ENCODE measurements around the gene S100A10. TPM values are rescaled to one million over a fixed set of nuclear protein-coding genes. Genes with fewer than 3 reads are reported as not detected.

Gene S100A10
- total RNA-seq, 3 donors from 2014 or later: 540 to 1,335 (median 1,083) TPM

GRCh38 chr1:152021569-152021968 lies 27.9 kb upstream of the S100A10 start:
- Histone ChIP-seq H3K4me3 (no peak overlapping the region), H3K4me1 (ENCODE audit: low read depth) (no peaks in the 10 kb centered on the region), H3K9me3 (no peaks in the 10 kb centered on the region), H3K36me3 (ENCODE audit: low read depth) (no peaks in the 10 kb centered on the region)
- TF ChIP-seq CTCF (IDR thresholded peaks at IDR 0.05): no peak
- intact Hi-C loops (cut with DNase I, micrococcal nuclease): no loop called here
- DNase-seq: no peak
- ATAC-seq: no peak

DNA sequence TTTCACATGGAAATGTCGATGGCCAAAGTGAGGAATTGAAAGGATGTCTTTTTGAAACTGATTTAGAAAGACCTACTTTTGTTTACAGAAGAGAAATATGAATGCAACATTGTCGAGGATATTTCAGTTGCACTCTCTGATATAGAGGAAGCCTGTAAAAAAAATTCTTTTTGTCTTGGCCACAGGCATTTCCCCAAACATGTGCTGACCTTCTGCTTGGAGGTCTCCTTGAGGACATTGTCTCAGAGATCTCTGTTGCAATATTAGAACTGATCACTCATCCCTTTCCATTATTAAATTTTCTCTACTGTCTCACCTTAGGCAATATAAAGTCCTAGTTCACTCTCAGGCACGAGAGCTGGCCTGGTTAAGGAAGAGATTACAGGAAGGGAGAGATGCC lies 27.2 kb upstream of the S100A10 start:
- ATAC-seq (no peak), DNase-seq (no peak)
- no peaks in the 10 kb centered on the region for H3K9me3 ChIP-seq
- no peak overlapping the region for H3K4me3 ChIP-seq
- H3K4me1 ChIP-seq (ENCODE audit: low read depth): no peaks in the 10 kb centered on the region
- TF ChIP-seq CTCF (IDR thresholded peaks at IDR 0.05): no peak
- H3K36me3 ChIP-seq (ENCODE audit: low read depth): no peaks in the 10 kb centered on the region
- intact Hi-C loops (cut with DNase I, micrococcal nuclease): no loop called here

- no peak overlapping the region for H3K4me3 ChIP-seq
- intact Hi-C loops (cut with DNase I, micrococcal nuclease): no loop called here
- H3K36me3 ChIP-seq (ENCODE audit: low read depth): no peaks in the 10 kb centered on the region
- no peaks in the 10 kb centered on the region for H3K4me1 ChIP-seq (ENCODE audit: low read depth)
- ATAC-seq (no peak), DNase-seq (no peak)
- no peaks in the 10 kb centered on the region for H3K9me3 ChIP-seq
- no peak for TF ChIP-seq CTCF (IDR thresholded peaks at IDR 0.05)
Measured at GRCh38 chr1:152018537-152018936, 24.9 kb upstream of the S100A10 start.

DNA sequence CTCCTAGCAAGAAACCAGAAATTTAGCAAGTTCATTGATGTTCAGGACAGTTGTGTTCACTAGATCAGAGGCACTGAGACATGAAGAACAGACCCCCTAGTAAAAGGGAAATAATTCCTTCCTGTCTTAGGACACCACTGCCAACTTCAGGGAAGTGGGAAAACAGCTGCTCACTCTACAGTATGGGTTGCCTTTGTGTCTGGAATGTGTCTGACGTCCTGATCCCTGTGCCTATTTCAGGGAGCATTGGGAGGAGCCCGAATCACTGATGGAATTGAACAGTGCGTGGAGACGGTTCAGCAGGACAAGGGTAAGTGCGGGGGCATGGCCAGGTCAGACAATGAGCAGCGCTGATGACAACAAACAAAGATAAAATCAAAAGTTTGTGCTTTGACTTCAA lies 22.1 kb upstream of the S100A10 start:
- H3K36me3 ChIP-seq (ENCODE audit: low read depth): no peaks in the 10 kb centered on the region
- no peaks in the 10 kb centered on the region for H3K4me1 ChIP-seq (ENCODE audit: low read depth)
- ATAC-seq: no peak
- no peak overlapping the region for H3K4me3 ChIP-seq
- no peak for TF ChIP-seq CTCF (IDR thresholded peaks at IDR 0.05)
- no peak for DNase-seq
- intact Hi-C loops (cut with DNase I, micrococcal nuclease): no loop called here
- H3K9me3 ChIP-seq: no peaks in the 10 kb centered on the region

DNA sequence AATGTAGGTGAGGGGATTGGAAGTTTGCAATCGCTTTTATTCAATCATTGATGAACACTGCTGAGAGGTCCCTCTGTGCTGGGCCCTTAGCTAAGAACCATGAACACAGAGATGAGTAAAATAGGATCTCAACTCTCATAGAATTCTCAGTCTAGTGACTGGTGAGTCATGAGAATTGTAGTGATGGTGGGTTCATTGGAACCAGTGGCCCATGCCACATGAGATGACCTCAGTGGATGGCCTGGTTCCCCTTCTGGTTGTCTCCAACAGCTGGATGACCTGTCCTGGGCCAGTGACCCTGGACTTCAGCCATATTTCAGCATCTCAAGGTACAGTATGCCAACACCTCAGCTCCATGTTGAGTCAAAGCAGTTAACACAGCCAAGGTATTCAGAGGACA lies 21.3 kb upstream of the S100A10 start:
- intact Hi-C loops (cut with DNase I, micrococcal nuclease): no loop called here
- DNase-seq (no peak), ATAC-seq (no peak)
- Histone ChIP-seq H3K4me3 (no peak overlapping the region), H3K4me1 (ENCODE audit: low read depth) (no peaks in the 10 kb centered on the region), H3K9me3 (no peaks in the 10 kb centered on the region), H3K36me3 (ENCODE audit: low read depth) (no peaks in the 10 kb centered on the region)
- TF ChIP-seq CTCF (IDR thresholded peaks at IDR 0.05): no peak

GRCh38 chr1:152013664-152014237 lies 20.1 kb upstream of the S100A10 start:
- intact Hi-C loops (cut with DNase I, micrococcal nuclease): no loop called here
- Histone ChIP-seq H3K4me1 (ENCODE audit: low read depth) (no peaks in the 10 kb centered on the region), H3K4me3 (no peak overlapping the region), H3K9me3 (no peaks in the 10 kb centered on the region), H3K36me3 (ENCODE audit: low read depth) (no peaks in the 10 kb centered on the region)
- peak in 2 of 3 donors; percentile 59 to 72 for DNase-seq
- peak; percentile 61 for ATAC-seq
- peak; percentile 34 for TF ChIP-seq CTCF (IDR thresholded peaks at IDR 0.05)

All from mucosa of descending colon (tissue), 3 donors.